ENCODE measurements around the gene CACNA1A.

GRCh38 chr19:13411899-13412298 is 94.4 kb downstream of the CACNA1A start:
- TF ChIP-seq CTCF (IDR thresholded peaks at IDR 0.05) (no peak), POLR2A (IDR thresholded peaks at IDR 0.05) (no peak)

Measured in body of pancreas (tissue), 4 donors.